Caco-2 (cell line): Measurements from ENCODE around the gene RYR2. TPM values are rescaled to one million over a fixed set of nuclear protein-coding genes. Genes with fewer than 3 reads are reported as not detected.

Experiments
- BruUV-seq: library from RNA; stranded (reverse); fragments of 400-500 nt; replicated peaks from 2 replicates; lab custom pipeline; 2021; lab: Mats Ljungman, UMichigan
- CTCF ChIA-PET: fragments of 300-600 bp; sonication (Branson Sonifier 250); formaldehyde crosslinking; loops from one replicate; lab custom pipeline; 2022; ENCODE audit warnings: antibody characterized with exemption; lab: Charles Lee
- POLR2A ChIA-PET: fragments of 300-600 bp; sonication (Branson Sonifier 250); formaldehyde crosslinking; loops from one replicate; lab custom pipeline; 2022; ENCODE audit warnings: antibody characterized with exemption; lab: Charles Lee
- DNase-seq, 2 experiments: peaks; one replicate each; pipeline versions ENCODE4 v3.0.0 to v3.0.0-alpha.2; 2020 to 2022
- H3K27me3 ChIP-seq: replicated peaks from 2 replicates; pipeline ENCODE4 v1.6.0; 2011; ENCODE audit warnings: low read length; ENCODE audit not compliant: control insufficient read depth, insufficient read depth
- H3K36me3 ChIP-seq: 2 replicates; pipeline ENCODE4 v1.5.1; 2011; ENCODE audit warnings: low read length; ENCODE audit not compliant: control insufficient read depth, insufficient read depth
- H3K4me1 ChIP-seq: fragments of 250-450 bp; sonication (Bioruptor Pico); 2 replicates; pipeline ENCODE4 v1.5.1; 2020; ENCODE audit warnings: mild to moderate bottlenecking
- H3K4me3 ChIP-seq: 2 replicates; pipeline ENCODE4 v1.5.1; 2011; ENCODE audit warnings: low read depth, mild to moderate bottlenecking, control low read depth, low read length
- H3K9me3 ChIP-seq: fragments of 250-450 bp; sonication (Bioruptor Pico); 2 replicates; pipeline ENCODE4 v1.5.1; 2020; ENCODE audit warnings: mild to moderate bottlenecking, moderate library complexity
- H3K27ac Mint-ChIP-seq: one replicate; pipeline ENCODE4 v1.8.0; 2022; ENCODE audit warnings: mixed read lengths; ENCODE audit not compliant: unreplicated experiment
- H3K27me3 Mint-ChIP-seq: one replicate; pipeline ENCODE4 v1.8.0; 2022; ENCODE audit warnings: mixed read lengths; ENCODE audit not compliant: insufficient read depth, unreplicated experiment
- H3K36me3 Mint-ChIP-seq: one replicate; pipeline ENCODE4 v1.8.0; 2022; ENCODE audit warnings: mild to moderate bottlenecking, mixed read lengths; ENCODE audit not compliant: insufficient read depth, unreplicated experiment
- H3K4me1 Mint-ChIP-seq: one replicate; pipeline ENCODE4 v1.8.0; 2022; ENCODE audit warnings: low read depth, mixed read lengths; ENCODE audit not compliant: unreplicated experiment
- H3K4me3 Mint-ChIP-seq: one replicate; pipeline ENCODE4 v1.8.0; 2022; ENCODE audit warnings: mild to moderate bottlenecking, moderate library complexity, mixed read lengths; ENCODE audit not compliant: unreplicated experiment
- H3K9me3 Mint-ChIP-seq: one replicate; pipeline ENCODE4 v1.8.0; 2022; ENCODE audit warnings: mixed read lengths; ENCODE audit not compliant: unreplicated experiment
- CTCF ChIP-seq, 2 experiments: fragments of 200-600 bp in 1 of 2; IDR thresholded peaks; 1 replicate in 1 of 2; 2 replicates in 1 of 2; pipeline versions ENCODE4 v1.5.1 to v1.8.0; 2011 to 2022; ENCODE audit warnings: antibody characterized with exemption in 1 of 2, control low read depth in 1 of 2, inconsistent platforms in 1 of 2, low read depth in 1 of 2, low read length in 1 of 2, mild to moderate bottlenecking in 1 of 2, moderate library complexity in 1 of 2; ENCODE audit not compliant: insufficient read depth in 1 of 2, severe bottlenecking in 1 of 2, unreplicated experiment in 1 of 2
- intact Hi-C: fragments of 100-400 bp; cut with micrococcal nuclease; formaldehyde crosslinking; loops from one replicate; pipeline ENCODE4 v1.10.0; 2022; ENCODE audit not compliant: unreplicated experiment
- total RNA-seq: library from RNA; stranded (reverse); gene quantifications from 2 replicates; pipeline ENCODE4 v1.2.3, GENCODE V29; 2022

RYR2 gene
- total RNA-seq, 1 experiment from 2014 or later, result 3.4 TPM

DNA sequence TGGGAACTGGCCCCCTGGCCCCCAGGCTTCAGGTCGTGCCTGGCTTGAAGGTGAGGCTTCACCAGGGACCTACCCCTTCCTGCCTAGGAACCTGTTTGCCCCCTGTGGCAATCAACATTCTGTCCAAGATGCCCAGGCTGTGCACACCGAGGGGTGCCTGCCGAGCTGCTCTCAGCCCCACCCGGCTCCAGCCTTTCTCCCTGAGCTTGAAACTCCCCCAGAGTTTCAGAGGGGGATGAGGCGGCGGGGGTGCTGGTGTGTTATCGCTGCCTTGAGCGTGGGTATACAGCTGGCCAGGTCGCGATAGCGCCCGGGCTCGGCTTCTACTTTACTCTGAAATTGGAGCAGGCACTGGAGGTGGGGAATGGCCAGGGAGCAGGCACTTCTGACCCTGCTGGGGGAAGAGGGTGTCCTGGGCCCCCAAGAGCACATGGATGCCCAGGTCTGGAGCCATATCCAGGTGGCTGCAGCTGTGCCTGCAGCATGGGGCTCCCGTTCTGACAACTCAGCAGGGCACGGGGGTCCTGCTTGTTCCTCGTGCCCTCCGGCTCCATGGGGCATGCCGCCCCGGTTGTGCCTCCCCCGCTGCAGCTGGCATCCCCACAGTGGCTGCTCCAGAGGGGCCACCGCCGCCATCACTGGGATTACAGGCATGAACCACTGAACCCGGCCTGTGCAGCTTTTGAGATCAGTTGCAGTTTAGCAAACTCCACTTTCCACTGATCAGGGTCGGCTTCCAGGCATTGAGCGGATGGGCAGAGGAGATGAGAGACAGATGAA lies 29.8 kb downstream of the RYR2 start:
- peaks cover 6% of the 10 kb centered on the region for H3K27me3 Mint-ChIP-seq

DNA sequence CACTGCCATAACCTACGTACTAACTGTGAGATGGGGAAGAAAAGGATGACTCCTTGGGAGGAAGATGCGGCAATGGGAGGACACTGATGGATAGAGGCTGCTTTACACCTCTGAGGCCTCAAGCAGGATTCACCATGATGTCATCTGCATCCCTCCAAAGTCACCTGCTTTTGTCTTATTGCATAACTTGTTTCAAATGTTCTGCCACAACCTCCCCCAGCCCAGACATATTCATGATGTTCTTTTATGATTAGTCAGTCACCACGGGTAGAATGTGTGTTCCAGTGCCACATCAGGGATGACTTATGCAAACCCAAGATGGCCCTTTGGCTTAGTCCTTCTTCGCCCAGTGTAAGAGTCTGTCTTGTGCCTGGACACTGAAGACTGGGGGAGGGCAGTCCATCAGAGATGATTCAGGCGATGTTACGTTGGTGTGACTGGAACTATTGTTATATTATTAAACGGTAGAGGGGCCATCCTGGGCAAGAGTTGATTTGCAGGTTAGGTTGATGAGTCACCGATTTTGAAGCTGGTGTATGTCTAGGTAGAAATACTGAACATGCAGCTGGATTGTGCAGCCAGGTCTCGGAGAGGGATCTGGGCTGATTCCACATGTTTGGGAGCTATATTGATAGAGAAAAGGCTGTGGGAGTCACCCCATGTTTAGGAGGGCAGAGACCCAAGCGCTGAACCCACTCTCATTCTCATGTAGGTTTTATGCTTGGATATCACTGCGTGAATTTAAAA lies 32.6 kb downstream of the RYR2 start:
- Histone ChIP-seq H3K27me3 (no peaks in the 10 kb centered on the region), H3K4me3 (no peak overlapping the region), H3K4me1 (no peaks in the 10 kb centered on the region), H3K9me3 (no peaks in the 10 kb centered on the region), H3K36me3 (no peaks in the 10 kb centered on the region)
- Mint-ChIP-seq H3K4me3 (peak overlapping the region; percentile 32), H3K27me3 (peaks cover 3% of the 10 kb centered on the region), H3K36me3 (no peaks in the 10 kb centered on the region), H3K4me1 (no peaks in the 10 kb centered on the region), H3K27ac (no peak overlapping the region), H3K9me3 (no peaks in the 10 kb centered on the region)
- DNase-seq, result no peak
- CTCF ChIA-PET, result interaction anchor here (0.7 kb wide), 1 partner anchor 983 kb away, joined by 3 read pairs; no protein-coding TSS in a partner anchor
- no peak for TF ChIP-seq CTCF (IDR thresholded peaks at IDR 0.05; ENCODE audit: insufficient read depth in 1 of 2, low read depth in 1 of 2, low read length in 1 of 2, severe bottlenecking in 1 of 2, unreplicated experiment in 1 of 2)
- BruUV-seq, result no TSS peak
- intact Hi-C loops, result no loop called here
- POLR2A ChIA-PET, result interaction anchor here (0.6 kb wide), 1 partner anchor 33 kb away, joined by 4 read pairs; no protein-coding TSS in a partner anchor

More for the DNA sequence above, 29.8 kb downstream of the RYR2 start:
- intact Hi-C loops, result no loop called here
- DNase-seq, result no peak
- Histone ChIP-seq H3K36me3 (no peaks in the 10 kb centered on the region), H3K4me1 (no peaks in the 10 kb centered on the region), H3K9me3 (no peaks in the 10 kb centered on the region), H3K4me3 (no peak overlapping the region), H3K27me3 (no peaks in the 10 kb centered on the region)
- ChIA-PET CTCF (no interaction called here), POLR2A (no interaction called here)
- H3K4me1 Mint-ChIP-seq, result no peaks in the 10 kb centered on the region
- no peak overlapping the region for H3K27ac Mint-ChIP-seq
- TF ChIP-seq CTCF (IDR thresholded peaks at IDR 0.05; ENCODE audit: insufficient read depth in 1 of 2, low read depth in 1 of 2, low read length in 1 of 2, severe bottlenecking in 1 of 2, unreplicated experiment in 1 of 2), result no peak
- H3K9me3 Mint-ChIP-seq, result no peaks in the 10 kb centered on the region
- H3K4me3 Mint-ChIP-seq, result no peak overlapping the region
- BruUV-seq, result no TSS peak
- H3K36me3 Mint-ChIP-seq, result no peaks in the 10 kb centered on the region

- H3K4me3 Mint-ChIP-seq, result no peak overlapping the region
- H3K9me3 Mint-ChIP-seq, result no peaks in the 10 kb centered on the region
- BruUV-seq, result no TSS peak
- H3K4me1 Mint-ChIP-seq, result no peaks in the 10 kb centered on the region
- H3K27me3 ChIP-seq, result no peaks in the 10 kb centered on the region
- H3K27ac Mint-ChIP-seq, result no peak overlapping the region
- DNase-seq, result no peak
- H3K36me3 ChIP-seq, result no peaks in the 10 kb centered on the region
- H3K4me3 ChIP-seq, result no peak overlapping the region
- H3K4me1 ChIP-seq, result no peaks in the 10 kb centered on the region
- H3K36me3 Mint-ChIP-seq, result no peaks in the 10 kb centered on the region
- ChIA-PET CTCF (no interaction called here), POLR2A (no interaction called here)
- H3K27me3 Mint-ChIP-seq, result peaks cover 14% of the 10 kb centered on the region
- no peak for TF ChIP-seq CTCF (IDR thresholded peaks at IDR 0.05; ENCODE audit: insufficient read depth in 1 of 2, low read depth in 1 of 2, low read length in 1 of 2, severe bottlenecking in 1 of 2, unreplicated experiment in 1 of 2)
- intact Hi-C loops, result no loop called here
- no peaks in the 10 kb centered on the region for H3K9me3 ChIP-seq
Observed at GRCh38 chr1:237084341-237085077, 42.5 kb downstream of the RYR2 start.
